ENCODE data around the gene SOX10.
"Not testable (repeated sequence)": the region's sequence is repeated elsewhere in the genome, so short reads cannot be mapped to it uniquely, and the experiment has no call there.

Gene SOX10

DNA sequence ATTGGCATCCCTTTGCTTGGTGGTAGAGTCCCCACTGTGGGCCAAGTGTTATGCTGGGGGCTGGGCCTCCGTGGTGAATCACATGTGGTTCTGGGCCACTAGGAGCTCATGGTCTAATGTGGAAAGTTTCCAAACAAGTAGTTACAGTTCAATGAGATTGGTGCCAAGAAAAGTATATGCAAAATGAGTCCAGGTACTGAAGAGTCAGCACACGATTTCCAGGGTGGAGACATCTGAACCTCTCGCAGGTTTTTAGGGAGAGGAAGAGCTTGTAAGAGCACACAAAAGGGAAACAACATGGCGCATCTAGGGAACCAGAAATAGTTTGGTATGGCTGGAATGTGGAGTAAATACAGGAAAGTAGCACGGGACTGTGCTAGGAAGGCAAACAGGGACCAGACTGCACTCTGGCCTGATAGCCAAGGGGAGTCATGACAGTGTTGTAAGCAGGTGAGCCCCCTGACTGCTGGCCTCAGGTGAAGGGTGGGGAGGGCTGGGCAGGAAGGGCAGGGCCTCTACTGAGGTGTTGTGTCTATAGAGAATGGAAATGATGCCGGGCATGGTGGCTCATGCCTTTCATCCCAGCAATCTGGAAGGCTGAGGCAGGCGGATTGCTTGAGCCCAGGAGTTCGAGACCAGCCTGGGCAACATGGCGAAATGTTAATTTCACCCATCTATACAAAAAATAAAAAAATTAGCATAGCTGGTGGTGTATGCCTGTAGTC, 18.3 kb downstream of the SOX10 start:
- no peak for DNase-seq (ENCODE audit: low read depth in 2 of 3, low spot score in 1 of 3)

GRCh38 chr22:37961062-37961461, 23.3 kb downstream of the SOX10 start:
- no peak for DNase-seq (ENCODE audit: low read depth in 2 of 3, low spot score in 1 of 3)

DNA sequence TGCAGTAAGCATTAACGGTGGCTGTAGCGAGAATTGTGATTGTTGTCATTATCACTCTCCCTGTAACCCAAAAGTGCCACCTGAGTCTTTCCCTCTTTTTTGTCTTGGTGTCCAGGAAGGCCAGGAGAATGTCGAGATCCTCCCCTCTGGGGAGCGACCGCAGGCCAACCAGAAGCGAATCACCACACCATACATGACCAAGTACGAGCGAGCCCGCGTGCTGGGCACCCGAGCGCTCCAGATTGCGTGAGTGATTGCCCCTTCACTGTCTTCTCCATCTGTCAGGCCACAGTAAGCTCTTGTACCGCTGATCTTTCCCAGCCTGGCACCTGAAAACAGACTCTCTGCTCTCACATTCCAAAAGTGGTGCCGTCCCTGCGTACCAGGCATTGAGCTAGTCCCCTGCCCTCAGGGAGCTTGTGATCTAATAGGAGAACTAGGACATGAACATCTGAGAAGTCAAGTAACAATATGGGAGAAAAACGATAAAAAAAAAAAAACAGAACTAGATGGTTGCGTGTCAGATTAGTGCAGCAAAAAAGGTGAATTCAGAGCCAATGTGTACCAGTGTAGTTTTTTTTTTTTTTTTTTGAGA, 25.0 kb downstream of the SOX10 start:
- no peak for DNase-seq (ENCODE audit: low read depth in 2 of 3, low spot score in 1 of 3)

GRCh38 chr22:37957232-37957631, 27.1 kb downstream of the SOX10 start:
- no peak for DNase-seq (ENCODE audit: low read depth in 2 of 3, low spot score in 1 of 3)

- DNase-seq (ENCODE audit: low read depth in 2 of 3, low spot score in 1 of 3) = not testable (repeated sequence)
Measured at GRCh38 chr22:37955825-37956397, 28.4 kb downstream of the SOX10 start.

DNA sequence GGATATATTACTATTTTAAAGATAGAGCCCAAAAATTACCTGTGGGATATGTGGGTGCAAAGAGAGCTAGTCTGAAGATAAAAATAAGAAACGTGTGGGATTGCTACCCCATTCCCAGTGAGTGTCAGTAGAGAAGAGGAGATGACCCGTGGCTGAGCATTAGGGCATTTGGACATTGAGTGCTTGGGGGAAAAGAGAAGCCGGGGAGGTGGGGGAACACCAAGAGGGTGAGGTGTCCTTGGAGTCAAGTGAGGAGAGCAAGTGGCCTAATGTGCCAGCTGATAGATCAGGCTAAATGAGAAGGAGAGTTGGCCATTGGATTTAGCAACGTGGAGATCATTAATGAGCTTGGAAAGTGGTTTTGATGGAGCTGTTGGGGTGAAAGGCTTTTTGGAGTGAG, 29.7 kb downstream of the SOX10 start:
- DNase-seq (ENCODE audit: low read depth in 2 of 3, low spot score in 1 of 3) = no peak

GRCh38 chr22:37953437-37954179, 30.7 kb downstream of the SOX10 start, which contains the start of the genes C22orf23 and POLR2F:
Gene C22orf23 (minus strand): TSS chr22:37953601. CDS start chr22:37953149, 452 bp downstream.
Gene POLR2F (plus strand): TSS chr22:37953699. CDS start chr22:37953788, 89 bp downstream.
- DNase-seq (ENCODE audit: low read depth in 2 of 3, low spot score in 1 of 3) = peak; percentile 92 to 95 (median 93)

DNA sequence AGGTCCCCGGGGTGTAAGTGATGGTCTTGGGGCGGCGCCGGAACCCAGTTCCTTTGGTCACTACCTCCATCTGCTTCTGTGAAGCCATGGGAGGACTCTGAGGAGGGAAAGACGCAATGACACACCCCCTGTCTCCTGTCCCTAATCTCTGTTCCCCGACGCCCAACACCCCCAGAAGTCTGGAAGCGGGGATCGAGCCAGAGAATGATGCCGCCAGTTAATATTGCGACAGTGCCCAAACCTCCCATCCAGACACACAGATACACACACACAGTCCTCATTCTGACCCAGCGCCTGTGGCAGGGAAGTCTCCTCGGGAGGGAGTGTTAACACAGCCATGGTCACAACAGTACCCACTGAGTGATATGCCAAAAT, 31.3 kb downstream of the SOX10 start:
- no peak for DNase-seq (ENCODE audit: low read depth in 2 of 3, low spot score in 1 of 3)

DNA sequence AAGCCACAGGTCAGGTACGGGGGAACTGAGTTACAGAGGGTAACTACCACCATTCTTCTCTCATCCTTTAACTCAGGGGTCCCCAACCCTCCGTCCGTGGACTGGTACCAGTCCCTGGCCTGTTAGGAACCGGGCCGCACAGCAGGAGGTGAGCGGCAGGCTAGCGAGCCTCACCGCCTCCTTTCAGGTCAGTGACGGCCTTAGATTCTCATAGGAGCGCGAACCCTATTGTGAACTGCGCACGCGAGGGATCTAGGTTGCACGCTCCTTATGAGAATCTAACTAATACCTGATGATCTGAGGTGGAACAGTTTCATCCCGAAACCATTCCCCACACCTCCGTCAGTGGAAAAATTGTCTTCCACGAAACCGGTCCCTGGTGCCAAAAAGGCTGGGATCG, 31.7 kb downstream of the SOX10 start:
- DNase-seq (ENCODE audit: low read depth in 2 of 3, low spot score in 1 of 3) = not testable (repeated sequence)

GRCh38 chr22:37951305-37951704, 33.0 kb downstream of the SOX10 start:
- no peak for DNase-seq (ENCODE audit: low read depth in 2 of 3, low spot score in 1 of 3)

- DNase-seq (ENCODE audit: low read depth in 2 of 3, low spot score in 1 of 3) = not testable (repeated sequence)
Measured at GRCh38 chr22:37947142-37947795, 37.1 kb downstream of the SOX10 start.

- not testable (repeated sequence) for DNase-seq (ENCODE audit: low read depth in 2 of 3, low spot score in 1 of 3)
Measured at GRCh38 chr22:37944423-37944822, 39.9 kb downstream of the SOX10 start.

DNA sequence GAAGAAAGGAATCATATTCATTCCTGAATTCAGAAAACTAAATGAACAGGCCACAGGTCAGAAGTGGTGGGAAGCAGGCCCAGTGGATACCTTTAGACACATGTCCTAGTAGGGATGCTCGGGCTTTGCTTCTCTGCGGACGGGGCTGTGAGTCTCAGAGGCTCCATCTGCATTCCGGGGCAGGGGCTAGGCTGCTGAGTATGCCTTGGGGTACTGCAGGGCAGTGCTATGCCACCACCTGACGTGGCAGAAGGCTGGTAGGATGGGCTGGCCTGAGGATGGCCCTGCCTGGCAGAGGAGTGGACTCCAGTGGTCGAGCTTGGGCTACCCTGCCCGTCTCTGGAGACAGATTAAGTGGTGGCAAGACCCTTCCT, 40.5 kb downstream of the SOX10 start:
- no peak for DNase-seq (ENCODE audit: low read depth in 2 of 3, low spot score in 1 of 3)

DNA sequence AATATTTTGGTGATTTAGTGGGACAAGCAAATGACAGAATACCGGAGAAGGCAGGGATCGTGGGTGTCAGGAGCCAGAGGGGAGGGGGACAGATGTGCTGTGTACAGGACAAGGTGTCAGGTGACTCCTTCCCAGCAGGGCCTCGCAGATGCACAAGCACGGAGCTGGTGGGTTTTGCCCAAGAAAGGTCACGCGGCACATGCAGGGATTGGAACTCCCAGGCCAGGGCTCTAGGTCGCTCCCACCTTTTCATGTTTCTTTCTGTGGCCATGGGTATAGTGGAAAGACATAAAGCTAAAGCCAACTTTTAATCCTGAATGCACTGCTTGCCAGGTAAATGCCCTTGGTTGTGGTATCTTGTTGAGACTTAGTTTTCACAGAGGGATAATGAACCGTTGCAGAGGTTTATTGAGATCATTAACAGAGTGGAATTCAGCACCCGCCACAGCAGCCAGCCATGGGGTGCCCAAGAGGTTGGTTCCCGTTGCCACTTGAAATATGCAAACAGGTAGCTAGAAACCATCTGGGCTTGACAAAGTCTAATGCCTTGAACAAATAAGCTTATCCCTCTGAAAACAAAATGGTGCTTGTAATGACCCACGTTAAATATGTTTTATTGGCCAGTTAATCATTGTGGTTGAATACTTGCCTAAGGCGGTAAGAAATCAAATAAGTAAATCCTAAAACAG, 41.1 kb downstream of the SOX10 start:
- DNase-seq (ENCODE audit: low read depth in 2 of 3, low spot score in 1 of 3) = no peak

GRCh38 chr22:37942133-37942532, 42.2 kb downstream of the SOX10 start:
- no peak for DNase-seq (ENCODE audit: low read depth in 2 of 3, low spot score in 1 of 3)

DNA sequence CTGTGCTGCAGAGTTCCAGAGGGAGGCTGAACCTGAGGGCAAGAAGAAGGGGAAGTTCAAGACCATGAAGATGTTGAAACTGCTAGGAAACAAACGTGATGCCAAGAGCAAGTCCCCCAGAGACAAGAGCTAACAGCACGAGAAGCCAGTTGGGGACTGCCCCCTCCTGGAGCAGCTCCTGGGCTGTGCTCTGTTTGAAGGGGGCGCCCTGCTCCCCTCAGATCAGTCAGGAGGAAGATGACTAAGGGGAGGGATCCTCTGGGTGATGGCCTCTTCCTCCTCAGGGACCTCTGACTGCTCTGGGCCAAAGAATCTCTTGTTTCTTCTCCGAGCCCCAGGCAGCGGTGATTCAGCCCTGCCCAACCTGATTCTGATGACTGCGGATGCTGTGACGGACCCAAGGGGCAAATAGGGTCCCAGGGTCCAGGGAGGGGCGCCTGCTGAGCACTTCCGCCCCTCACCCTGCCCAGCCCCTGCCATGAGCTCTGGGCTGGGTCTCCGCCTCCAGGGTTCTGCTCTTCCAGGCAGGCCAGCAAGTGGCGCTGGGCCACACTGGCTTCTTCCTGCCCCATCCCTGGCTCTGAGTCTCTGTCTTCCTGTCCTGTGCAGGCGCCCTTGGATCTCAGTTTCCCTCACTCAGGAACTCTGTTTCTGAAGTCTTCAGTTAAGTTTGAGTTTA, 43.5 kb downstream of the SOX10 start:
- no peak for DNase-seq (ENCODE audit: low read depth in 2 of 3, low spot score in 1 of 3)

DNA sequence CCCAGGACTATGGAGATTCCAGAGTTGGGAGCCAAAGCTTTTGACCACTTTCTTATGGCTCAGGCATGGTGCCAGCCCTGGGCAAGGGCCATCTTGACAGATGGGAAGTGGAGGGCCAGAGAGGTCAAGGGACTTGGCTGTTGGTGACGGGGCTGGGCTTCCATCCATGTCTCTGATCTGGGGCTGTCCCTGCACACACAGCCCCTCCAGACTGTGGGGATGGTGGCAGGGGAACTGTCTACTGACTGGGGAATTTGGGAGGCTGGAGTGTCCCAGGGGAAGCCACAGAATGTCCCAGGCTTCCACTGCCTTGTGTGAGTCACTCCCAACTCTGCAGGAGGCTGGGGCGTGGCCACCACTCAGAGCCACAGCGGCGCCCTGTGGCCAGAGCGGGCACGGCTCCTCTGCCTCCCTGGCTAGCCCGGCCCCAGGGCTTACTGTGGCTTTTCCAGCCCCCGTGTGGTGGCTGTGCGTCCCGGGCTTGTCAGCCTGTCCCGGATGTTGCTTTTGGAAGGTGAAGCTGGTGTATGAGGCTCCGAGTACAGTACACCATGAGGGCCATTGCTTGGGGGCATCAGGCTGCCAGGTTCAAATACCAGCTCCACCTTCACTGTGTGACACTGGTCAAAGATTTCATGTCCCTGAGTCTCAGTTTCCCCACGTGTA, 50.5 kb downstream of the SOX10 start:
- peak; percentile 77 to 83 (median 80) for DNase-seq (ENCODE audit: low read depth in 2 of 3, low spot score in 1 of 3)

DNA sequence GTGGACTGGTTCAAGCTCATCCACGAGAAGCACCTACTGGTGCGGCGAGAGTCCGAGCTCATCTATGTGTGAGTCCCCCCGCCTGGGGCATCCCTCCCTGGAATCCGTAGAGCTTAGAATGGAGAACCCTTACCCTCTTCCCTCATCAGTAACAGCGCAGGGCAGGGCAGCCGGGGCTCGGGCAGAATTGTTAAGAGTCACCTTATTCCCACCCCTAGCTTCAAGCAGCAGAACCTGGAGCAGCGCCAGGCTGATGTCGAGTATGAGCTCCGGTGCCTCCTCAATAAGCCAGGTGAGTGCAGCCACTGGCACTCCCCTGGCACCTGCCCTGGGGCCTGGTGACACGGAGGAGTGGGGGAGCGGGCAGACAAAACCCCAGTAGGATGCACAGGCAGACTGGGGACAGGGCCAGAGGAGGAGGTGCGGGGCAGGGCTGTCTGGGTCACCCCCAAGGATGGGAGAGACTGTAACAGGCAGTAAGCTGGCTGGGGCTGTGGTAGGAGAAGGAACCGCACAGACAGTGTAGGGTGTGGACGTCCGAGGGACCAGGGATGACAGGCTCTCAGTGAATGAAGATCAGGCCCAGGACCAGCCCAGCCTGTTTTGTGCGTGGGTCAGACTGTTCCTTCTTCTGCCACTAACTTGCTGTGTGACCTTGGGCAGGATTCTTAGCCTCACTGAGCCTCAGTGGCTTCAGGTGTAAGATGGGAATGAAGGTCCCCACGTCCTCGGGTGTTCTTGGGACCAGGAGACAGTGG, 51.4 kb downstream of the SOX10 start:
- no peak for DNase-seq (ENCODE audit: low read depth in 2 of 3, low spot score in 1 of 3)

GRCh38 chr22:37932401-37932800, 52.0 kb downstream of the SOX10 start:
- DNase-seq (ENCODE audit: low read depth in 2 of 3, low spot score in 1 of 3) = no peak

Data from stimulated activated CD4-positive, alpha-beta T cell treated with anti-CD3 and anti-CD28 coated beads, Interleukin-12 subunit alpha, Interleukin-12 subunit beta, amount 100 ng/mL, for 48 hours (primary cell).